HG03378 (cell line): ENCODE data around the gene RITA1.
A peak's percentile ranks its signal among the peaks of the same experiment; 100 is the strongest.
"Not testable (repeated sequence)": the region's sequence is repeated elsewhere in the genome, so short reads cannot be mapped to it uniquely, and the experiment has no call there.

Experiments used
- ATAC-seq: cut with Tn5 transposase; IDR thresholded peaks from one replicate; pipeline ENCODE4 v1.9.1; 2021; ENCODE audit warnings: mild to moderate bottlenecking, moderate library complexity; ENCODE audit not compliant: unreplicated experiment

RITA1 gene

GRCh38 chr12:113201187-113202177 is 16.0 kb downstream of the RITA1 start:
- ATAC-seq: no peak

- no peak for ATAC-seq
These were observed 17.0 kb downstream of the RITA1 start for GRCh38 chr12:113202300-113203075.

- ATAC-seq: no peak
These were observed 18.6 kb downstream of the RITA1 start for GRCh38 chr12:113203852-113204760.

- no peak for ATAC-seq
These were observed 19.3 kb downstream of the RITA1 start for GRCh38 chr12:113204804-113205203.

GRCh38 chr12:113206802-113207201 is 21.3 kb downstream of the RITA1 start:
- not testable (repeated sequence) for ATAC-seq

- no peak for ATAC-seq
These were observed 22.1 kb downstream of the RITA1 start for GRCh38 chr12:113207613-113208040.

GRCh38 chr12:113208041-113208934 is 22.8 kb downstream of the RITA1 start:
- peak; percentile 80 for ATAC-seq

- ATAC-seq: no peak
These were observed 25.6 kb downstream of the RITA1 start for GRCh38 chr12:113211160-113211559.

- ATAC-seq: peak; percentile 46
These were observed 29.4 kb downstream of the RITA1 start for GRCh38 chr12:113214895-113215400.

GRCh38 chr12:113216027-113216426 is 30.5 kb downstream of the RITA1 start:
- ATAC-seq: no peak

GRCh38 chr12:113220593-113221180 is 35.2 kb downstream of the RITA1 start:
- ATAC-seq: no peak

GRCh38 chr12:113221181-113221996 is 35.9 kb downstream of the RITA1 start, which contains the start of gene TPCN1:
Gene TPCN1, plus strand, starts transcription at chr12:113221464. Its CDS starts 5,389 bp downstream, at chr12:113226853.
- peak; percentile 93 for ATAC-seq

- ATAC-seq: no peak
These were observed 36.6 kb downstream of the RITA1 start for GRCh38 chr12:113221997-113222729.

- ATAC-seq: no peak
These were observed 37.4 kb downstream of the RITA1 start for GRCh38 chr12:113222730-113223531.

GRCh38 chr12:113224955-113225354 is 39.4 kb downstream of the RITA1 start:
- no peak for ATAC-seq
